GM23248 (cell line): Measurements from ENCODE around the gene SLC4A11. TPM values are rescaled to one million over a fixed set of nuclear protein-coding genes. Genes with fewer than 3 reads are reported as not detected.
A peak's percentile ranks its signal among the peaks of the same experiment; 100 is the strongest.

Source experiments
- DNase-seq: peaks from one replicate; pipeline ENCODE4 v3.0.0-alpha.2; 2015
- H2AFZ ChIP-seq: fragments of 200-600 bp; sonication (generic); 2 replicates; pipeline ENCODE4 v1.6.1; 2016; ENCODE audit warnings: antibody characterized with exemption
- H3F3A ChIP-seq: fragments of 200-600 bp; sonication (generic); 2 replicates; pipeline ENCODE4 v1.6.1; 2016; ENCODE audit warnings: mild to moderate bottlenecking, antibody characterized with exemption, mixed run types; ENCODE audit not compliant: insufficient read depth
- H3K27ac ChIP-seq: fragments of 200-600 bp; sonication (generic); 2 replicates; pipeline ENCODE4 v1.5.1; 2016; ENCODE audit warnings: mild to moderate bottlenecking
- H3K27me3 ChIP-seq: fragments of 200-600 bp; sonication (generic); replicated peaks from 2 replicates; pipeline ENCODE4 v1.6.1; 2016; ENCODE audit warnings: mild to moderate bottlenecking; ENCODE audit not compliant: insufficient read depth
- H3K36me3 ChIP-seq: fragments of 200-600 bp; sonication (generic); 2 replicates; pipeline ENCODE4 v1.6.1; 2016; ENCODE audit warnings: low read depth, mild to moderate bottlenecking
- H3K4me1 ChIP-seq: fragments of 200-600 bp; sonication (generic); 2 replicates; pipeline ENCODE4 v1.6.1; 2016; ENCODE audit warnings: mild to moderate bottlenecking; ENCODE audit not compliant: insufficient read depth
- H3K4me2 ChIP-seq: fragments of 200-600 bp; sonication (generic); one replicate; pipeline ENCODE4 v1.6.1; 2016; ENCODE audit warnings: mild to moderate bottlenecking; ENCODE audit not compliant: unreplicated experiment
- H3K4me3 ChIP-seq: fragments of 200-600 bp; sonication (generic); 2 replicates; pipeline ENCODE4 v1.5.1; 2016; ENCODE audit warnings: mild to moderate bottlenecking
- H3K79me2 ChIP-seq: fragments of 200-600 bp; sonication (generic); 2 replicates; pipeline ENCODE4 v1.6.1; 2016; ENCODE audit warnings: mild to moderate bottlenecking; ENCODE audit not compliant: insufficient read depth
- H3K9ac ChIP-seq: fragments of 200-600 bp; sonication (generic); 2 replicates; pipeline ENCODE4 v1.6.1; 2016; ENCODE audit warnings: mild to moderate bottlenecking
- H3K9me2 ChIP-seq: fragments of 200-600 bp; sonication (generic); 2 replicates; pipeline ENCODE4 v1.6.1; 2016; ENCODE audit warnings: mixed run types, mild to moderate bottlenecking, moderate library complexity; ENCODE audit not compliant: insufficient read depth
- H3K9me3 ChIP-seq: fragments of 200-600 bp; sonication (generic); one replicate; pipeline ENCODE4 v1.6.1; 2017; ENCODE audit warnings: low read depth
- H4K20me1 ChIP-seq: fragments of 200-600 bp; sonication (generic); 2 replicates; pipeline ENCODE4 v1.6.0; 2016; ENCODE audit not compliant: insufficient read depth
- EZH2 ChIP-seq: fragments of 200-600 bp; sonication (generic); IDR thresholded peaks from 2 replicates; pipeline ENCODE4 v1.6.1; 2018; ENCODE audit warnings: antibody characterized with exemption, mild to moderate bottlenecking; ENCODE audit not compliant: insufficient read depth, poor library complexity, severe bottlenecking
- EZH2phosphoT487 ChIP-seq: fragments of 200-600 bp; sonication (generic); IDR thresholded peaks from 2 replicates; pipeline ENCODE4 v1.6.1; 2018; ENCODE audit warnings: antibody characterized with exemption, moderate library complexity, mild to moderate bottlenecking, low read depth; ENCODE audit not compliant: insufficient read depth
- WGBS, 2 experiments: methylation state at CpG; one replicate each; pipeline ENCODE4 v1.1.6; 2015 to 2017; ENCODE audit warnings: low lambda C conversion rate in 2 of 2, low coverage in 1 of 2; ENCODE audit errors: missing lambda C conversion rate in 2 of 2; 5-methylcytosine and 5-hydroxymethylcytosine counted together
- in situ Hi-C: fragments of 300-500 bp; cut with MboI; formaldehyde crosslinking; loops from 2 replicates; pipeline ENCODE4 v1.15.0; 2020
- polyA plus RNA-seq: library from polyadenylated mRNA; unstranded; fragments of >200 nt; fragmentation: Nextera tagmentation; extraction: Ambion mirVana; gene quantifications from 2 replicates; pipeline ENCODE4 v1.2.1, GENCODE V29; 2016
- total RNA-seq: library from RNA; depleted of rRNA; stranded (reverse); fragments of >200 nt; shearing (Covaris generic); gene quantifications from 2 replicates; pipeline ENCODE4 v1.2.3, GENCODE V29; 2014

SLC4A11 gene
- total and polyA plus RNA-seq, 2 experiments from 2014 or later, result 0.65 to 1.1 TPM

DNA sequence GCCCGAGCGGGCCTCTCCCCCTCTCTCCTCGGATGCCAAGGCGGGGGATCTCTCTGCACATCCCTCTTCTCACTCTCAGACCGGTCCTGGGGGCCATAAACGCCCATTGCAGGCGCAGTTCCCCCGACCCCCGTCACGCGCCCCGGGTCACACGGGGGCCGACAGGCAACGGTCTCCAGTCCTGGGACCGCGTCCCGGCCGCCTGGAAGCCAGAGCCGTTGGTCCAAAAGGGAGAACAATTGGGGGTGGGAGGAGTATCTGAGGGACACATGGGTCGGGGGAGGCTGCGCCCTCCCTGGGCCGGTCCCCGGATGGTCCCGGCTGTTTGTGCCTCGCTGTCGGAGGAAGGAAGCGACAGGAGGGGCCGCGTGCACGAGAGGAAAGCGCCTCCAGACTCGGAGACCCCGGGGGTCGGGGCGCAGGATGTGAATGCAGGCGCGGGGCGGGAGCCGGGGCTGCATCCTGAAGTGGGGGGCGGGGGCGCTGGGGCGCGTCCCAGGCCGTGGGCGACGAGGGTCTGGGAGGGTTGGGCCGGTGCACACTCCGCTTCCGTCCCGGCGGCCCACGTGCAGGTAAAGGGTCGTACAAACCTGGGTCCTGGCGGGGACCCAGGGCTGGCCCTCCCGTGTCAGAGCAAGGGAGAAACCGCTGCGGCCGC, 903 bp downstream of the SLC4A11 start:
- no peaks in the 10 kb centered on the region for H3F3A ChIP-seq
- H3K27me3 ChIP-seq, result peaks cover 8% of the 10 kb centered on the region; the same call in 1 of the 2 replicates
- in situ Hi-C loops, result no loop called here
- peak overlapping the region; percentile 75 for H3K4me3 ChIP-seq
- no peaks in the 10 kb centered on the region for H3K36me3 ChIP-seq
- no peak overlapping the region for H3K27ac ChIP-seq
- peak overlapping the region; percentile 67 for H3K4me2 ChIP-seq
- no peak for DNase-seq
- H3K79me2 ChIP-seq, result no peaks in the 10 kb centered on the region
- peak; percentile 66 for TF ChIP-seq EZH2
- TF ChIP-seq EZH2phosphoT487, result no peak
- no peaks in the 10 kb centered on the region for H3K9me3 ChIP-seq
- H3K9ac ChIP-seq, result peak overlapping the region; percentile 46; the same call in 1 of the 2 replicates
- H3K4me1 ChIP-seq, result no peaks in the 10 kb centered on the region
- 5 to 8% methylated on average over 35 to 59 of the region's 59 CpGs for WGBS, 2 experiments
- no peaks in the 10 kb centered on the region for H3K9me2 ChIP-seq
- H2AFZ ChIP-seq, result peak overlapping the region; percentile 95
- H4K20me1 ChIP-seq, result no peaks in the 10 kb centered on the region

DNA sequence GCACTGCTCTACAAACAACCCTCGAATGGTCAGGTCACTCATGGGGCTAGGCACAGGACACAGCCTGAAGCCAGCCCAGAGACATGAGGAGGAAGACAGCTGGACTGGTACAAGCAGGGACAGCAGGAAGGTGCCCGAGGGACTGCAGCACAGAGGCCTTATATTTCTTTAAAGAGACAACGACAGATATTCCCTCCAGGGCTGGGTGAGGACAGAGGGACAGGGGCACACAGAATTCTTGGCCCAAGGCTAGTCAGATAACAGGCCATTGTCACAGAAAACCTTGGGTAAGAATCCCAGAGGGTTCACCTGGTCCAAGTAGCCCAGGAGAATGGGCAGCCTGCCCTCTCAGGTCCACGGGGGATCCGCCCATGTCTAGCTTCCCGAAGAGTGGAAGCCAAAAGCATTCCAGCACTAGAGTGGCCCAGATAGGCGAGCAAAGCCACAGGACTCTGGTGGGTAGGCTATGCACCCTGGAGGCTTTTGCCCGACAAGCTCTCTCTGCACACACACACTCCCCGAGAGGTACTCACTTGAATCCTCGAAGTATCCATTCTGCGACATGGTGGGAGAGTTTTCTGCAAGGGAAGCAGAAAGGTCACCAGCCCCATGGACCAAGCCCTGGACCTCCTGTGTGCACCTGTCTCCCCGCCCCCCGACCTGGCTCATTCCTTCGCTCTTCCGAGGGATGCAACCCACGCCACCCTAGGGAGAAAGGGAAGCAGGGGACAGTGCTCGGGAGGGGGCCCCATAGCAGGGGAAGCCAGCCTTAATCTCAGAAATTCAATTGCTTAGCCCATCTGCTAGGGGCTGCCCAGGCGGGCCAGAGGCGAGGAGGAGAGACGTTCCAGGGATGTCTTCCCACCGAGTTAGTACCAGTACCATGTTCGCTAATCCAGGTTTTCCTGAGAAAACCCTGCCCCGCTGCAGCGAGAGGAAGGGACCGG, 1.7 kb downstream of the SLC4A11 start:
- H3F3A ChIP-seq, result no peaks in the 10 kb centered on the region
- H3K9me2 ChIP-seq, result no peaks in the 10 kb centered on the region
- H3K27ac ChIP-seq, result no peak overlapping the region
- 60 to 61% methylated on average over 25 of the region's 25 CpGs for WGBS, 2 experiments
- H3K27me3 ChIP-seq, result peaks cover 8% of the 10 kb centered on the region; the same call in 1 of the 2 replicates
- no peaks in the 10 kb centered on the region for H3K36me3 ChIP-seq
- no peaks in the 10 kb centered on the region for H3K9me3 ChIP-seq
- no peaks in the 10 kb centered on the region for H3K79me2 ChIP-seq
- H4K20me1 ChIP-seq, result no peaks in the 10 kb centered on the region
- H2AFZ ChIP-seq, result peak overlapping the region; percentile 95; the same call in 1 of the 2 replicates
- no peaks in the 10 kb centered on the region for H3K4me1 ChIP-seq
- no peak for DNase-seq
- TF ChIP-seq EZH2phosphoT487 (no peak), EZH2 (no peak)
- no peak overlapping the region for H3K9ac ChIP-seq
- in situ Hi-C loops, result no loop called here
- no peak overlapping the region for H3K4me2 ChIP-seq
- H3K4me3 ChIP-seq, result no peak overlapping the region

DNA sequence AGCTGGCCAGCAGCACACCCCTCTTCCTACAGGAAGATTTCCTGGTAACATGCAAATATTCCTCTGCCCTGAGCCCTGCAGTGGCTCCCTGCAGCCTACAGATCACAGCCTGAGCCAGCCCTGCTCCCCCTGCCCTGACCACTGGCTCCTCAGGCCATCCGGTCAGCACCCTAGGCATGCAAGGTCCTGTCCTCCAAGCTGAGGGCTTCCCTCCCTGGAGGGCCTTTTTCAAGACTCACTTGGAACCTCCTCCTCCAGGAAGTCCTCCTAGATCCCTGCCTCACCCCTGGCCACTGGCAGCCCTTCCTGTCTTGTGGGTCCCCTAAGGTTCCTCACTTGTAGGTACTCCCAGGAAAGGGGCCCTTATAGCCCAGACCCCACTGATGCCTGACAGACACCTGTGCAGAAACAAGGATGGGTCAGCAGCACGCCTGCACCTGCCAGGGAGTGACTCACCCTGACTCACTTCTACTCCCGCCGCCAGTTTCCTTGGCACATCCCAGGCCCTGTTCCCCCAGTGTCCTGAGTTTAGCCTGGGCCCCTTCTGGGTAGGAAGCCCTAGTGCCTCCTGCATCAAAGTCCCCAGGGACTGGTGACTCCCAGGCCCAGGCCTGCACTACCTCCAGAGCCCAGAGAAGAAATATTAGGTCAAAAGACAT, 3.2 kb downstream of the SLC4A11 start:
- Histone ChIP-seq H3K9ac (no peak overlapping the region), H3K79me2 (no peaks in the 10 kb centered on the region), H4K20me1 (no peaks in the 10 kb centered on the region), H2AFZ (no peak overlapping the region), H3K4me1 (no peaks in the 10 kb centered on the region), H3K9me2 (no peaks in the 10 kb centered on the region), H3K4me3 (no peak overlapping the region), H3K27ac (no peak overlapping the region), H3K36me3 (no peaks in the 10 kb centered on the region), H3K4me2 (no peak overlapping the region), H3K27me3 (peaks cover 8% of the 10 kb centered on the region; the same call in 1 of the 2 replicates), H3F3A (no peaks in the 10 kb centered on the region), H3K9me3 (no peaks in the 10 kb centered on the region)
- DNase-seq, result peak; percentile 58
- in situ Hi-C loops, result no loop called here
- WGBS, 2 experiments, result 39 to 48% methylated on average over 4 of the region's 4 CpGs
- TF ChIP-seq EZH2, result no peak
- no peak for TF ChIP-seq EZH2phosphoT487

DNA sequence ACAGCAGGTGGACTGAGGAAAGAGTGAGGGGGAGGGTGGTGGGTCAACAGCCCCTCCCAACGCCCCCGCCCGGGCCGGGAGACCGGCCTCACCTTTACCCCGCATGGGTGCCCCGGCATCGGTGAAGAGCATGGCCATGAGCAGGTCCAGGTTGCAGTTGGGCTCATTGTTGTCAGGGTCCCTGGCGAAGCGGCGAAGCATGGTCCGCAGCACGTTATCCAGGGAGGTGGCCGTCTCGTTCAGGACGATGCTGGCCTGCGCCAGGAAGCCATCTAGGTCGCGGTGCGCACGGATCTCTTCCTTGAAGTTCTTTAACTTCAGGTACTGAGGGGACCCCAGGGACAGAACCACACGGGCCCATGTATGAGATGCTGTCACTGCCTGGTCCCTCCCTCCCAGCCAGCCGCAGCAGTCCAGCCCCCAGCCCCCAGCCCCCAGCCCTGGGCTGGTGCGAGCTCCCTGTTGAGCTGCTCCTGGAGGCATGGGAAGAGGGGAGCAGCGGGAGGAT, 4.9 kb downstream of the SLC4A11 start:
- Histone ChIP-seq H3K27ac (no peak overlapping the region), H3K27me3 (peaks cover 8% of the 10 kb centered on the region; the same call in 1 of the 2 replicates), H4K20me1 (no peaks in the 10 kb centered on the region), H3K9ac (no peak overlapping the region), H3K9me2 (no peaks in the 10 kb centered on the region), H3K9me3 (no peaks in the 10 kb centered on the region), H3K4me2 (no peak overlapping the region), H3K4me3 (no peak overlapping the region), H3K79me2 (no peaks in the 10 kb centered on the region), H3K4me1 (no peaks in the 10 kb centered on the region), H2AFZ (no peak overlapping the region), H3K36me3 (no peaks in the 10 kb centered on the region), H3F3A (no peaks in the 10 kb centered on the region)
- no peak for DNase-seq
- WGBS, 2 experiments, result 88 to 89% methylated on average over 22 to 24 of the region's 25 CpGs
- no peak for TF ChIP-seq EZH2phosphoT487
- TF ChIP-seq EZH2, result no peak
- in situ Hi-C loops, result no loop called here
